Gastrocnemius medialis (tissue), 4 donors: ENCODE results near the gene OR6J1. TPM values are rescaled to one million over a fixed set of nuclear protein-coding genes. Genes with fewer than 3 reads are reported as not detected.

Experiments
- ATAC-seq, 2 donors: fragments of 150-250 bp; one replicate each; pipeline ENCODE4 v1.9.1; 2016
- DNase-seq, 2 donors: peaks; one replicate each; pipeline ENCODE4 v3.0.0-alpha.2; 2019
- H3K27ac ChIP-seq, 4 donors: fragments of 200-600 bp; sonication (generic); 1 replicate in 1 of 4; 2 replicates in 3 of 4; pipeline ENCODE4 v1.5.1; 2016 to 2018; ENCODE audit warnings: mild to moderate bottlenecking in 2 of 4, moderate library complexity in 1 of 4
- H3K27me3 ChIP-seq, 3 donors: fragments of 200-600 bp; sonication (generic) in 2 of 3; 1 replicate in 1 of 3; 2 replicates in 2 of 3; pipeline versions ENCODE4 v1.5.1 to v1.6.0; 2016 to 2019; ENCODE audit warnings: mild to moderate bottlenecking in 1 of 3, moderate library complexity in 1 of 3
- H3K36me3 ChIP-seq, 2 donors: fragments of 200-600 bp; sonication (generic) in 1 of 2; one replicate each; pipeline ENCODE4 v1.5.1; 2017 to 2018
- H3K4me1 ChIP-seq, 2 donors: fragments of 200-600 bp; sonication (generic) in 1 of 2; one replicate each; pipeline ENCODE4 v1.5.1; 2016 to 2017; ENCODE audit warnings: mild to moderate bottlenecking in 2 of 2
- H3K4me3 ChIP-seq, 4 donors: fragments of 200-600 bp; sonication (generic) in 3 of 4; 1 replicate in 1 of 4; 2 replicates in 3 of 4; pipeline ENCODE4 v1.5.1; 2016 to 2019; ENCODE audit warnings: mild to moderate bottlenecking in 2 of 4
- H3K9me3 ChIP-seq, 3 donors: fragments of 200-600 bp; sonication (generic) in 2 of 3; 1 replicate in 1 of 3; 2 replicates in 2 of 3; pipeline ENCODE4 v1.5.1; 2016 to 2019
- POLR2A ChIP-seq, 2 donors: fragments of 450-650 bp; IDR thresholded peaks; one replicate each; pipeline ENCODE4 v1.6.1; 2017; ENCODE audit warnings: antibody characterized with exemption in 2 of 2, mild to moderate bottlenecking in 2 of 2, moderate library complexity in 2 of 2
- in situ Hi-C, 4 donors: fragments of 200-750 bp; cut with MboI; loops; one replicate each; pipeline versions ENCODE4 v1.15.0 to v1.8.0; 2017; ENCODE audit warnings: low sequenced_read_pairs in 4 of 4
- intact Hi-C: fragments of 100-400 bp; cut with DNase I; formaldehyde crosslinking; loops from one replicate; pipeline ENCODE4 v1.15.1; 2023; ENCODE audit warnings: low total_unique reads
- total RNA-seq, 4 donors: library from RNA; depleted of rRNA; stranded (reverse); fragments of >200 nt; gene quantifications; one replicate each; pipeline versions ENCODE4 v1.1.0 to v1.2.3, GENCODE V29; 2016
- TF ChIP-seq, protein P1 (sequence below), 5 experiments: fragments of 450-650 bp in 3 of 5; fragments of 200-600 bp in 2 of 5; sonication (generic) in 2 of 5; IDR thresholded peaks in 4 of 5; conservative IDR thresholded peaks in 1 of 5; 1 replicate in 4 of 5; 2 replicates in 1 of 5; pipeline ENCODE4 v1.5.1; 2016 to 2019; ENCODE audit warnings: antibody characterized with exemption in 5 of 5, mild to moderate bottlenecking in 3 of 5, moderate library complexity in 3 of 5

The OR6J1 gene
- total RNA-seq, 4 donors from 2014 or later = not detected

- peak overlapping the region; percentile 5 to 68 (median 36) for H3K27ac ChIP-seq
- in situ Hi-C loops (no loop called here), intact Hi-C loops (no loop called here)
- H3K9me3 ChIP-seq = no peaks in the 10 kb centered on the region
- H3K36me3 ChIP-seq = peaks cover 0 to 29% of the 10 kb centered on the region in 2 donors
- DNase-seq = no peak
- peaks cover 11 to 12% of the 10 kb centered on the region in 2 donors for H3K4me1 ChIP-seq
- no peaks in the 10 kb centered on the region for H3K27me3 ChIP-seq
- no peak overlapping the region for H3K4me3 ChIP-seq
- no peak for TF ChIP-seq POLR2A (IDR thresholded peaks at IDR 0.05)
- TF ChIP-seq, protein P1, sequence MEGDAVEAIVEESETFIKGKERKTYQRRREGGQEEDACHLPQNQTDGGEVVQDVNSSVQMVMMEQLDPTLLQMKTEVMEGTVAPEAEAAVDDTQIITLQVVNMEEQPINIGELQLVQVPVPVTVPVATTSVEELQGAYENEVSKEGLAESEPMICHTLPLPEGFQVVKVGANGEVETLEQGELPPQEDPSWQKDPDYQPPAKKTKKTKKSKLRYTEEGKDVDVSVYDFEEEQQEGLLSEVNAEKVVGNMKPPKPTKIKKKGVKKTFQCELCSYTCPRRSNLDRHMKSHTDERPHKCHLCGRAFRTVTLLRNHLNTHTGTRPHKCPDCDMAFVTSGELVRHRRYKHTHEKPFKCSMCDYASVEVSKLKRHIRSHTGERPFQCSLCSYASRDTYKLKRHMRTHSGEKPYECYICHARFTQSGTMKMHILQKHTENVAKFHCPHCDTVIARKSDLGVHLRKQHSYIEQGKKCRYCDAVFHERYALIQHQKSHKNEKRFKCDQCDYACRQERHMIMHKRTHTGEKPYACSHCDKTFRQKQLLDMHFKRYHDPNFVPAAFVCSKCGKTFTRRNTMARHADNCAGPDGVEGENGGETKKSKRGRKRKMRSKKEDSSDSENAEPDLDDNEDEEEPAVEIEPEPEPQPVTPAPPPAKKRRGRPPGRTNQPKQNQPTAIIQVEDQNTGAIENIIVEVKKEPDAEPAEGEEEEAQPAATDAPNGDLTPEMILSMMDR (IDR thresholded peaks at IDR 0.05 in 4 of 5, conservative IDR thresholded peaks at IDR 0.05 in 1 of 5) = no peak
- ATAC-seq = peak; percentile 68 to 86
Observed at GRCh38 chr14:22614240-22614799, 29.8 kb downstream of the OR6J1 start.

DNA sequence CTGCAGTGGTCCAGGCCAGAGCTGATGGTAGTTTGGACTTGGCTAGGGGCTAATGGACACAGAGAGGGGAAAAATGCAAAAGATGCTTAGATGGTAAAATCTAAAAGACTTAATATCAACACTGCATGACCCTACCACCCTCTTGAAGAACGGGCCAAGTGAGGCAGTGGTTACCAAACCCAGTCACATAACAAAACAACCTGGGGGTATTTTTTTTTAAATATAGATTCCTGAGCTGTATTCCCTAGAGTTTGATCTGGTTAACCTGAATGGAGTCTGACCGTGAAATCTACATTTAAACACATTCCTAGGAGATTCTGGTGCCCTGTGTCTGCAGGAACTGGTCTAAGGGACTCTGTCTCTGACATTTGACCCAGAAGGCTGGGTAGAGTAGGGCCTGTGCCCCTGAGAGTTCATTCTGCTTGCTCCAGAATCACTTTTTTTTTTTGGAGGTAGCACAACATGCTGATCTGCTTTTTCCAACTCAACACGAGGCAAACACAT lies 30.4 kb downstream of the OR6J1 start:
- peaks cover 11 to 12% of the 10 kb centered on the region in 2 donors for H3K4me1 ChIP-seq
- intact Hi-C loops = no loop called here
- peak overlapping the region; percentile 5 to 68 (median 36) for H3K27ac ChIP-seq
- DNase-seq (no peak), ATAC-seq (no peak)
- H3K9me3 ChIP-seq = no peaks in the 10 kb centered on the region
- H3K4me3 ChIP-seq = no peak overlapping the region
- H3K36me3 ChIP-seq = peaks cover 0 to 34% of the 10 kb centered on the region in 2 donors
- in situ Hi-C loops = no loop called here
- no peak for TF ChIP-seq POLR2A (IDR thresholded peaks at IDR 0.05)
- TF ChIP-seq, protein P1 (IDR thresholded peaks at IDR 0.05 in 4 of 5, conservative IDR thresholded peaks at IDR 0.05 in 1 of 5) = no peak
- no peaks in the 10 kb centered on the region for H3K27me3 ChIP-seq

GRCh38 chr14:22613106-22613695 lies 31.0 kb downstream of the OR6J1 start:
- peak overlapping the region in 2 of 4 donors; percentile 57 to 68 for H3K27ac ChIP-seq
- no peak for ATAC-seq

DNA sequence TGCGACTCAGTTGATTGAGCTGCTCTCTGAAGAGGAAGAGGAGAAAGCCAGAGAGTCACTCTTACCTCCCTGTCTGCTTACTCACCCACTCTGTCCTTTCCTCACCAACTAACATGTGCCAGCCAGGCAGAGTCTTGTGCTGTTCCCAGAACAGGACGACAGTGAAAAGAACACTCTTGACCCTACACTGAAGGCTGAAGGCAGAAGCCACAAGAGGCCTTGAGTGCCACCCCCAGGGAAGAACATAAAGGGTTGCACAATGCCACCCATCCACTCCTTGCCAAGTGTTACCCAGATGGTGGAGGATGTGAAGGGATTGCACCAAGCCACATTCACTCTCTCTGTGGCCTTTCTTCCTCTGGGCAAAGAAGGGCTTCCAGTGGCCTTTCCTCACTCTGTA lies 33.2 kb downstream of the OR6J1 start:
- DNase-seq (no peak), ATAC-seq (no peak)
- Histone ChIP-seq H3K9me3 (no peaks in the 10 kb centered on the region), H3K36me3 (peaks cover 4 to 63% of the 10 kb centered on the region in 2 donors), H3K27ac (no peak overlapping the region), H3K4me3 (no peak overlapping the region), H3K4me1 (peaks cover 11 to 12% of the 10 kb centered on the region in 2 donors), H3K27me3 (no peaks in the 10 kb centered on the region)
- TF ChIP-seq, protein P1 (IDR thresholded peaks at IDR 0.05 in 4 of 5, conservative IDR thresholded peaks at IDR 0.05 in 1 of 5) = no peak
- no peak for TF ChIP-seq POLR2A (IDR thresholded peaks at IDR 0.05)
- in situ Hi-C loops = no loop called here
- intact Hi-C loops = no loop called here

More at GRCh38 chr14:22613106-22613695, 31.0 kb downstream of the OR6J1 start:
- TF ChIP-seq POLR2A (IDR thresholded peaks at IDR 0.05) = no peak
- TF ChIP-seq, protein P1 (IDR thresholded peaks at IDR 0.05 in 4 of 5, conservative IDR thresholded peaks at IDR 0.05 in 1 of 5) = no peak
- Histone ChIP-seq H3K4me1 (peaks cover 11 to 12% of the 10 kb centered on the region in 2 donors), H3K4me3 (no peak overlapping the region), H3K9me3 (no peaks in the 10 kb centered on the region), H3K36me3 (peaks cover 0 to 40% of the 10 kb centered on the region in 2 donors), H3K27me3 (no peaks in the 10 kb centered on the region)
- intact Hi-C loops = no loop called here
- in situ Hi-C loops = no loop called here
- DNase-seq = no peak
